Measurements from ENCODE around the gene NLRP1. TPM values are rescaled to one million over a fixed set of nuclear protein-coding genes. Genes with fewer than 3 reads are reported as not detected.
A peak's percentile ranks its signal among the peaks of the same experiment; 100 is the strongest.
"Not testable (repeated sequence)": the region's sequence is repeated elsewhere in the genome, so short reads cannot be mapped to it uniquely, and the experiment has no call there.

Gene NLRP1
- total RNA-seq, 3 donors from 2014 or later = 13.0 to 14.9 (median 14.7) TPM

DNA sequence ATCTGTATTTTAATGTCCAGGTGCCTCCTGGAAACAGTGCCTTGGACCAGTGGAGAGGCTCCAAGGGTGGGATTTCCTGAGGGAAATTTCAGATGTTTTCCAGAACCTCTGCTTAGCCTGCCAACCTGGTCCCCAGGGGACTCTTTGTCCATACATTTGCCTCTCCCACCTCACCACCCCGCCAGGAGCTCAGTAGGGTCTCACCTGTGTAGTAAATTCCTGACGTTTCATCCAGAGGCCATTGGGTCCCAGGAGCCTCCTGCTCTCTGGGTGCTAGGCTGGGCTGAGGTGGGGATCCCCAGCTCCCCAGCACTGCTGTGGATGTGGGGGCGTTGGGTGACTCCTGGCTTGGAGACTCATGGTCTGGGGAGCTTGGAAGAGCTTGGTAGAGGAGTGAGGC lies 2.7 kb downstream of the NLRP1 start:
- H3K36me3 Mint-ChIP-seq (ENCODE audit: insufficient read depth) = peaks cover 50% of the 10 kb centered on the region
- no peaks in the 10 kb centered on the region for H3K9me3 Mint-ChIP-seq
- H3K4me1 Mint-ChIP-seq (ENCODE audit: low read depth) = peaks cover 85% of the 10 kb centered on the region
- ATAC-seq = no peak
- no peak for DNase-seq
- no peaks in the 10 kb centered on the region for H3K27me3 Mint-ChIP-seq (ENCODE audit: low read depth)
- H3K4me3 Mint-ChIP-seq = peak overlapping the region; percentile 49

DNA sequence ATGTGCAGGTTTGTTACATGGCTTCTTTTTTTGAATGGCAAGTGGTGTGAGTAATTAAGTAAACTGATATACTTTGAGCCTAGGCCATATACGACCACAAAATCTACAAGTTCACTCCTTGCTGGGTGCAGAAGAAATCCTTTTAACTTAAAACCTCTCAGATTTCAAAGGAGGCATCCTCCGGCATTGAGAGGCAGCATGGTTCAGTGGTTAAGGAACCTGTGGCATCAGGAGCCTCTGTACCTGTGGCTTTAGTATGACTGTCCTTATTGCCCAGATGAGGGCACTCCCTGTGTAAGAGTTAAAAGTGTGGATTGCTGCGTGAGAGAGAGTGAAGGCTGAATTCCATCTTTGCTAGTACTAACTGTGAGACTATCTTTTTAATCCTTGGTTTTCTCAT lies 3.3 kb downstream of the NLRP1 start:
- Mint-ChIP-seq H3K4me3 (no peak overlapping the region), H3K27me3 (ENCODE audit: low read depth) (no peaks in the 10 kb centered on the region), H3K36me3 (ENCODE audit: insufficient read depth) (peaks cover 56% of the 10 kb centered on the region), H3K4me1 (ENCODE audit: low read depth) (peaks cover 85% of the 10 kb centered on the region), H3K9me3 (no peaks in the 10 kb centered on the region)
- ATAC-seq = no peak
- no peak for DNase-seq

DNA sequence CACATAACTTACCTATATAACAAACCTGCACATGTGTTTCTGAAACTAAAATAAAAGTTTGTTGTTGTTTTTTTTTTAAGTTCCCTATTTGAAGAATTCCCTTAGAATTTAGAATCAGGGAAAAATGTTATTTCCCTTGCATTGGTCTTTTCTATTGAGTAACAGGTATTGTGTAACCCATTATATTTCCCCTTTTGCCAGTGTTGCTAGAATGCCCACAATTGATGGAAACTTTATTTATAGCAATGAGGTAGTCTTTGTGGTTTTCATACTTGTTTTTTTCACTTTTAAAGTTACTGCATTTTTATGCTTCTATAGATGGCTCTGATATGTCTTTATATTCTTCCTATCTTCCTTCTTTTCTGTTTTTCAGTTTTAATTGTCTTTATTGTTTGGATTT lies 3.9 kb downstream of the NLRP1 start:
- Mint-ChIP-seq H3K4me3 (no peak overlapping the region), H3K36me3 (ENCODE audit: insufficient read depth) (peaks cover 59% of the 10 kb centered on the region), H3K4me1 (ENCODE audit: low read depth) (peaks cover 85% of the 10 kb centered on the region), H3K9me3 (no peaks in the 10 kb centered on the region), H3K27me3 (ENCODE audit: low read depth) (no peaks in the 10 kb centered on the region)
- DNase-seq (no peak), ATAC-seq (no peak)

DNA sequence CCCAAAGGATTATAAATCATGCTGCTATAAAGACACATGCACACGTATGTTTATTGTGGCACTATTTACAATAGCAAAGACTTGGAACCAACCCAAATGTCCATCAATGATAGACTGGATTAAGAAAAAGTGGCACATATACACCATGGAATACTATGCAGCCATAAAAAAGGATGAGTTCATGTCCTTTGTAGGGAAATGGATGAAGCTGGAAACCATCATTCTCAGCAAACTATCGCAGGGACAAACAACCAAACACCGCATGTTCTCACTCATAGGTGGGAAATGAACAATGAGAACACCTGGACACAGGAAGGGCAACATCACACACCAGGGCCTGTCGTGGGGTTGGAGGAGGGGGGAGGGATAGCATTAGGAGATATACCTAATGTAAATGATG lies 5.5 kb downstream of the NLRP1 start:
- Mint-ChIP-seq H3K36me3 (ENCODE audit: insufficient read depth) (peaks cover 69% of the 10 kb centered on the region), H3K4me1 (ENCODE audit: low read depth) (peaks cover 79% of the 10 kb centered on the region)
- not testable (repeated sequence) for ATAC-seq; DNase-seq; H3K27me3 Mint-ChIP-seq (ENCODE audit: low read depth); H3K4me3 Mint-ChIP-seq; H3K9me3 Mint-ChIP-seq

DNA sequence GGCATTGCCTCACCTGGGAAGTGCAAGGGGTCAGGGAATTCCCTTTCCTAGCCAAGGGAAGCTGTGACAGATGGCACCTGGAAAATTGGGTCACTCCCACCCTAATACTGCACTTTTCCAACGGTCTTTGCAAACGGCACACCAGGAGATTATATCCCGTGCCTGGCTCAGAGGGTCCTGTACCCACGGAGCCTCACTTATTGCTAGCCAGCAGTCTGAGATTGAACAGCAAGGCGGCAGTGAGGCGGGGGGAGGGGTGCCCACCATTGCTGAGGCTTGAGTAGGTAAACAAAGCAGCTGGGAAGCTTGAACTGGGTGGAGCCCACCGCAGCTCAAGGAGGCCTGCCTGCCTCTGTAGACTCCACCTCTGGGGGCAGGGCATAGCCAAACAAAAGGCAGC lies 11.3 kb downstream of the NLRP1 start:
- not testable (repeated sequence) for H3K4me3 Mint-ChIP-seq; ATAC-seq; H3K27me3 Mint-ChIP-seq (ENCODE audit: low read depth); DNase-seq; H3K9me3 Mint-ChIP-seq
- Mint-ChIP-seq H3K36me3 (ENCODE audit: insufficient read depth) (peaks cover 64% of the 10 kb centered on the region), H3K4me1 (ENCODE audit: low read depth) (peaks cover 70% of the 10 kb centered on the region)

DNA sequence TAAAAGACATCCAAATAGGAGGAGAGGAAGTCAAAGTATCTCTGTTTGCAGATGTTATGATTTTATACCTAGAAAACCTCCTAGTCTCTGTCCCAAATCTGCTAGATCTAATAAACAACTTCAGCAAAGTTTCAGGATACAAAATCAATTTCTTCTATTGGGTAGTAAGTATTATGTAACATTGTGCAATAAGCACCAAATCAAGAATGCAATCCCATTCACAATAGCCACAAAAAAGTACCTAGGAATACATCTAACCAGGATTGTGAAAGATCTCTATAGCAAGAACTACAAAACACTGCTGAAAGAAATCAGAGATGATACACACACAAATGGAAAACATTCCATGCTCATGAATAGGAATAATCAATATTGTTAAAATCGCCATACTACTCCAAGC lies 13.0 kb downstream of the NLRP1 start:
- no peak for ATAC-seq
- no peaks in the 10 kb centered on the region for H3K9me3 Mint-ChIP-seq

DNA sequence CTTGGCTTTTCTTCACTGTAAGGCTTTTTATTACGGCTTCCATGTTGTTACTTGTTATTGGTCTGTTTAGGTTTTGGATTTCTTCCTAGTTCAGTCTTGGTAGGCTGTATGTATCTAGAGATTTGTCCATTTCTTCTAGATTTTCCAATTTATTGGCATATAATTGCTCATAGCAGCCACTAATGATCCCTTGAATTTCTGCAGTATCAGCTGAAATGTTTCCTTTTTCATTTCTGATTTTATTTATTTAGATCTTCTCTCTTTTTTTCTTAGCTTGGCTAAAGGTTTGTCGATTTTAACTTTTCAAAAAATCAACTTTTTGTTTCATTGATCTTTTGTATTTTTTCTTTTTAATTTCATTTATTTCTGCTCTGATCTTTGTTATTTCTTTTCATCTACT lies 18.5 kb downstream of the NLRP1 start:
- H3K4me1 Mint-ChIP-seq (ENCODE audit: low read depth) = peaks cover 46% of the 10 kb centered on the region
- peaks cover 27% of the 10 kb centered on the region for H3K36me3 Mint-ChIP-seq (ENCODE audit: insufficient read depth)
- no peak for DNase-seq

More for the DNA sequence above, 13.0 kb downstream of the NLRP1 start:
- H3K27me3 Mint-ChIP-seq (ENCODE audit: low read depth) = no peaks in the 10 kb centered on the region
- peaks cover 62% of the 10 kb centered on the region for H3K4me1 Mint-ChIP-seq (ENCODE audit: low read depth)
- peaks cover 59% of the 10 kb centered on the region for H3K36me3 Mint-ChIP-seq (ENCODE audit: insufficient read depth)
- H3K4me3 Mint-ChIP-seq = no peak overlapping the region
- DNase-seq = no peak

DNA sequence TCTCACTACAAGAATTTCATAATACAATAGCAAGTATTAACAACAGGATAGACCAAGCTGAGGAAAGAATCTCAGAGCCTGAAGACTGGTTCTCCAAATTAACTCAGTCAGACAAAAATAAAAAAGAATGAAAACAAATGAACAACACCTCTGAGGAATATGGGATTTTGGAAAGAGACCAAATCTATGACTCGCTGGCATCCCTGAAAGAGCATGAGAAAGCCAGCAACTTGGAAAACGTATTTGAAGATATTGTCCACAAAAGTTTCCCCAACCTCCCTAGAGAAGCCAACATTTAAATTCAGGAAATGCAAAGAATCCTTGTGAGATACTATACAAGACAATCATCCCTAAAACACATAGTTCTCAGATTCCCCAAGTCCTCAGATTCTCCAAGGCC lies 20.9 kb downstream of the NLRP1 start:
- Mint-ChIP-seq H3K4me3 (no peak overlapping the region), H3K36me3 (ENCODE audit: insufficient read depth) (peaks cover 26% of the 10 kb centered on the region), H3K4me1 (ENCODE audit: low read depth) (peaks cover 25% of the 10 kb centered on the region), H3K9me3 (no peaks in the 10 kb centered on the region), H3K27me3 (ENCODE audit: low read depth) (no peaks in the 10 kb centered on the region)
- DNase-seq (no peak), ATAC-seq (no peak)

More for the DNA sequence above, 18.5 kb downstream of the NLRP1 start:
- Mint-ChIP-seq H3K27me3 (ENCODE audit: low read depth) (no peaks in the 10 kb centered on the region), H3K4me3 (no peak overlapping the region), H3K9me3 (no peaks in the 10 kb centered on the region)
- ATAC-seq = no peak

DNA sequence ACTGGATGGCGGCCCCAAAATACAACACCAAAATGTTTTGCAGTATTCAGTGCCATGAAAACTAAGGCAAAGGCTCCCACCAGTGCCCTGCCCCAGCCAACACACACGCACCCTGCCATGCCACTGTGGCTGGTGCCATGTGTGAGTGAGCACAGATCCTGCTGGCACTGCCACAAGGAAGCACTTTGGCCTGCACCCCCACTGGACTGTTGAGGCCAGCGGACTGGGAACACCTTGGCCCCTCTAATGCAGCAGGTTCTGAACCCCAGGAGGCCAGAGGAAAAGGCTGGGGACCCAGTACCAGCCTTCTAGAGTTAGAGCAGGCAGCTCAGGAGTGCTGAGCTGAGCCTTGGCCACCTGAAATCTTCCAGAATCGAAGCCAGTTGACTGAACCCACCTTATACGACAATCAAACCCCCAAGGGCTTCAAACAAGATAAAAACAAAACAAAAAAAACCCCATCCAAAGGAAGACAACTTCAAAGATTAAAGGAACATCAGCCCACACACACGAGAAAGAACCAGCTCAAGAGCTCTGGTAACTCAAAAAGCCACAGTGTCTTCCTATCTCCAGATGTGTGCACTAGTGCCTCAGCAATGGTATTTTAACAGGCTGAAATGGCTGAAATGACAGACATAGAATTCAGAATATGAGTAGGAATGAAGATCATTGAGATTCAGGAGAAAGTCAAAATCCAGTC lies 21.5 kb downstream of the NLRP1 start:
- no peak overlapping the region for H3K4me3 Mint-ChIP-seq
- ATAC-seq = peak in 1 of 2 donors; percentile 27
- no peak for DNase-seq

DNA sequence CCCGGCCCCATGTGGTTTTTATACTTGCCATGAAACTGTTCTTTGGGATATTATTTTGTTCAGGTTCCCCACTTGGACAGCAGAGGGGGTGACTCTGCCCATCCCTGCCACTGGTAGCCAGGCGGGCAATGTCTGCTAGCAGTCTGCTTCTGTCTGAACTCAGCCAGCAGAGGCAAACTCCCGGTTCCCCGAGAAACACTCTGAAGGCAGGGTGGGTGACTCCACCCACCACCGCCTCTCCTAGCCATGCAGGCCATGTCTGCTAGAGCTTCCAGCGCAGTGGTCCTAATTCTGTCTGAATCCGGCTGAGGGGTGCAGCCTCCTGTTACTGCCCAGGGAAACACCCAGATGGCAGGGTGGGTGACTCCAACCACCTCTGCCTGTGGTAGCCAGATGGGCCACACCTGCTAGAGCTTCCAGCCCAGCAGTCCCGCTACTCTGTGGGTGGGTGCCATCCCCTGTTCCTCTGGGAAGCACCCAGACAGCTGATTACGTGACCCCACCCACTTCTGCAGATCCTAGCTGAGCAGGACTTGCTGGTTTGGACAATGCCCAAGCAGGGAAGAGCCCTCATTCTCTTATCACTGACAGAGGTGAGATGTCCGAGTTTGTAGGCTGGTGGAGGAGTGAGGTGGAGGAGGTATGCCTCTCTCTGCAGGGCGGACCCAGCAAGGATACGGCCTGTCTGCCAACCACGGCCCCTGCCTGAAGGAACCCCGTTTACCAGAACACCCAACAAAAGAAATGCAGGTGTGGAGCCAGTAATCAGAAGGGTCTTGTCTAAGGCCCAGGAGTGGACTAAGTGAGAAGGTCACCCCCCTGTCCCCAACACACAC lies 22.4 kb downstream of the NLRP1 start:
- DNase-seq (no peak), ATAC-seq (no peak)
- Mint-ChIP-seq H3K27me3 (ENCODE audit: low read depth) (no peaks in the 10 kb centered on the region), H3K9me3 (no peaks in the 10 kb centered on the region), H3K4me1 (ENCODE audit: low read depth) (peaks cover 23% of the 10 kb centered on the region), H3K36me3 (ENCODE audit: insufficient read depth) (peaks cover 31% of the 10 kb centered on the region), H3K4me3 (no peak overlapping the region)

More for the DNA sequence above, 21.5 kb downstream of the NLRP1 start:
- Mint-ChIP-seq H3K36me3 (ENCODE audit: insufficient read depth) (peaks cover 29% of the 10 kb centered on the region), H3K4me1 (ENCODE audit: low read depth) (peaks cover 23% of the 10 kb centered on the region), H3K27me3 (ENCODE audit: low read depth) (no peaks in the 10 kb centered on the region), H3K9me3 (no peaks in the 10 kb centered on the region)

DNA sequence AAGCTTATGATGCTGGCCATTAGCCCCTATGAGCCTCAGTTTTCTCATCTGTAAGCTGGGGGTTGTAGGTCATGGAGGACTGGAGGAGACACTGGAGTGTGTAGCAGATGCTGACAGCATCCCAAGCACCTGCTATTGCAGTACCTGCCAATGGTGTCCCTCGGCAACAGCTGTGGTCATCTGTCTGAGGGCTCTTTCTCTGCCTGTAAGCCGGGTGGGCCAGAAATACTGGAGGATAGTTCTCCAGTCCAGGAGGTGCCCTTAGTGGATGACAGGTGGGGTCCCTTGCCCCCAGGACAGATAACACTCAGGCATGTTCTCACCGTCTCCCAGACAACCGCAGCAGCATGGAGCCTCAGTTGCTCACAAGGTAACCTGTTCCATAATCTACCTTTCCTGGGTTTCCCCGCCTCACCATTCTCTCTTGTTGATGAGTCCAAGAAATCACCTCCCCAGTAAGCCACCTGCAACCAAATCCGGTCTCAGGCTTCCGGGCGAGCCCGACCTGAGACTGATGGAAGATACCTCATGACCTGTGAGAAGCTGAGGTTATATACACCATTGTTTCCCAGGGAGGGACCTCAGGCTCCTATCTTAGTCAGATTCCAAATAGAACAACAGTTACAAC lies 23.8 kb downstream of the NLRP1 start:
- ATAC-seq = no peak
- Mint-ChIP-seq H3K36me3 (ENCODE audit: insufficient read depth) (peaks cover 26% of the 10 kb centered on the region), H3K27me3 (ENCODE audit: low read depth) (no peaks in the 10 kb centered on the region), H3K4me1 (ENCODE audit: low read depth) (peaks cover 18% of the 10 kb centered on the region), H3K9me3 (no peaks in the 10 kb centered on the region), H3K4me3 (no peak overlapping the region)
- DNase-seq = no peak

DNA sequence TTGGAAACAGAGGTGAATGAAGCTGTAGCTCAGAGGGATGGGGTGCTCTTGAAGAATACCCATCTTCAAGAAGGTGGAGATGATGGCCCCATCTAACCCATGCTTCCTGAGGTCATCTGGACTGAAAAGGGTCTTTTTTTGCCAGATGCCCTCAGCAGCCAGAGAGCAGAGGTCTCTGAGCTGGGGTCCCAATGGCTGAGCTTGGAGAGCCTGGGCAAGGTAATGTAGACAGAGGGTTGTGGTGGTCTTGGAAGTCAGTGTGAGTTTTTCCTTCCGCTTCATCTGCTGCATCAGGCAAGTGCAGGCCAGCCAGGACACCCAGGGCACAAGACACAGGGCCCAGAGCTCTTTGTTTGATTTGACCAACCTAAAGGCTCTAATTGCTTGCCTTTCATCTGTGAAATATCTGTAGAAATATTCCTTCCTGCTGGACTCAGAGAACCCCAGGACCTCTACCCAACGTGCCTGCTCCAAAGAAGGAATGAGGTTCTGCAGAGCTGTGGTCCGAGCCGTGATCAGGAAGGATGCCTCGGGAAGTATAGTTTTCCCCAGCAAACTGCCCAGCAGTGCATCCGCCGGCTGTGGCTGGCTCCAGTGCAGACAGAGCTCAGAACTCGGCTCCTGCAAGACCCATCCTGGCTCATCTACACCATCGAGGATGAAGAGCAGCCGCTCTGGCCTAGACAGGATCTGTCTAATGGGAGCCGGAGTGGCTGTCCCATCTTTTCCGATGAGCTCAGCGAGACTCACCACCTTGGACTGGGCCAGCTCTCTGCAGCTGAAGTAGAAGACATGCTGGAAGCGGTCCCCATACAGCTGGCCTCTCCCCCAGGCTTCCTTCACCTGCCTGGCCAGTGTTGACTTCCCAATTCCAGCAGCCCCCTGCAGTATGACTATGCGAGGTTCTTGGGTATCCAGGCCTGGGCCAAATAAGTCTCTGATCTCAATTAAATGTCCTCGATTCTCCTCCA lies 25.2 kb downstream of the NLRP1 start:
- Mint-ChIP-seq H3K9me3 (no peaks in the 10 kb centered on the region), H3K4me1 (ENCODE audit: low read depth) (peaks cover 13% of the 10 kb centered on the region), H3K4me3 (no peak overlapping the region), H3K27me3 (ENCODE audit: low read depth) (no peaks in the 10 kb centered on the region), H3K36me3 (ENCODE audit: insufficient read depth) (peaks cover 33% of the 10 kb centered on the region)
- no peak for DNase-seq
- ATAC-seq = no peak

DNA sequence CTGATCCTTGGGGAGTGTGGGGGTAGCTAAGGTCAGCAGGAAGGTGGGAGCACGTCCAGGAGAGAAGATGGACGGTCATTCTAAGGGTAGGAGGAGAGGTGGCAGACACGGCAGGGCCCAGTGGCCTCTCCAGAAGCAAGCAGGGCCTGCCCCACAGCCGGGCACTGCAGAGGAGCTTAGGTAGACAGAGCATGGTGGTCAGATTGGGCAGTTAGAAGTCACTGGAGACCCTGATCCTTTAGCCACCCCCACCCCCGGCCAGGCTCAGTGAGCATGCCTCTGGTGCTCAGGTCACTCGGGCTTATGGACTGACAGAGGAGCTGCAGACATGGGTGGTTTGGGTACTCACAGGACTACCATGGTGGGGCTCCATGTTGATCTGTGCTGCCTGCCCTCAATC lies 26.3 kb downstream of the NLRP1 start:
- Mint-ChIP-seq H3K4me3 (no peak overlapping the region), H3K36me3 (ENCODE audit: insufficient read depth) (peaks cover 36% of the 10 kb centered on the region)

DNA sequence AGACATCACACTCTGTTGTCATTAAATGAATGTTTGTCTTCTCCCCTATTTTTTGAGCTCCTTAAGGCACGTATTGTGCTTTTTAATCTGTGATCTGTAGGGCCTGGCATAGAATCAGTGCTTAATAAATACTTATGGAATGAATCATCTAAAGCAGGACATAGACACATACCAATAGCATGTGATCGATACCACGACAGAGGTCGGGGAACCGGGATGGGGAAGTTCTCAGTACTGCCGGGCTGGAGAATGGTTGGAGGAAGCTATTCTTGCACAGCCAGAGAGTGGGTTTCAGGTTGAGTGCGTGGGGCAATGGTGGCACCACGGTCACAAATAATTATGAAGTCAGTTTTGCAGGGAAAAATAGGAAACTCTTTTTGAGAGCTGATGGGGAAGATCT lies 26.8 kb downstream of the NLRP1 start:
- H3K4me1 Mint-ChIP-seq (ENCODE audit: low read depth) = peaks cover 3% of the 10 kb centered on the region
- H3K4me3 Mint-ChIP-seq = no peak overlapping the region
- no peaks in the 10 kb centered on the region for H3K27me3 Mint-ChIP-seq (ENCODE audit: low read depth)
- no peaks in the 10 kb centered on the region for H3K9me3 Mint-ChIP-seq
- ATAC-seq (no peak), DNase-seq (no peak)
- H3K36me3 Mint-ChIP-seq (ENCODE audit: insufficient read depth) = peaks cover 41% of the 10 kb centered on the region

More for the DNA sequence above, 26.3 kb downstream of the NLRP1 start:
- Mint-ChIP-seq H3K4me1 (ENCODE audit: low read depth) (peaks cover 6% of the 10 kb centered on the region), H3K9me3 (no peaks in the 10 kb centered on the region), H3K27me3 (ENCODE audit: low read depth) (no peaks in the 10 kb centered on the region)
- ATAC-seq (no peak), DNase-seq (no peak)
